Smooth muscle cell of the brain vasculature (primary cell): ENCODE measurements around the gene CHN1.
A peak's percentile ranks its signal among the peaks of the same experiment; 100 is the strongest.

Experiments used
- DNase-seq: peaks from one replicate; pipeline ENCODE4 v3.0.0-alpha.2; 2012; ENCODE audit warnings: low read depth, low spot score

CHN1 gene

DNA sequence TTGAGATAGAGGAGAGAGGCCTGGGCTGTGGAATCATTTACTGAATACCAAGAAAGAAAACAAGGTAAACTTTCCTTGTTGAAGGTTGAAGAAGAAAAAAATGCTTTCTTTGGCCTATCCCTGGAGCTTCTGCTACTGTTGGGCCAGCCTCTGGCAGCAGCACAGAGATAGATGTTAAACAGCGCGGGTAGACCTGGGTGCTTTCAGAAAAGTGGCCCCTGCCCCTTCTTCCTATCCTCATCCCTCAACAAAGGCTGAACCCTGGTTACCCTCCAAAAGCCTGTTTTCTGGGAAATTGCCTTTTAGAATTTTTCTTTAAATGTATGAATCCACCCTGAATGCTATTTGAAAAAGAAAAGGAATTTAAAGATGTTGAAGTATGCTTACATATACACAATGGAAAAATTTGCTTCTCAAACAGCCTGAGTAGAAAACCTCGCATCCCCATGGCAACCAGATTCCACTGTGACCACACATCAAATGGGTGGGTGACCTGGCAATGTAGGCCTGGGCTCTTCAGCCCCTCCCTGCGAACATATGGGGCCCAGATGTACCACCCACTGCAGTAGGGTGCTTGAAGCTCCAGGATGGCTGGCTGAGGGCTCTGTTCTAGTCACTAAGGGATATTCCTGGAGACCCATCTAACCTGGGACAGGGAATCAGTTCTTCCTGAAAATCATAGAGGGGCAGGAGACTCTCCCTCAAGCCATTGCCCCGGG is 217.5 kb downstream of the CHN1 start:
- DNase-seq, result no peak

DNA sequence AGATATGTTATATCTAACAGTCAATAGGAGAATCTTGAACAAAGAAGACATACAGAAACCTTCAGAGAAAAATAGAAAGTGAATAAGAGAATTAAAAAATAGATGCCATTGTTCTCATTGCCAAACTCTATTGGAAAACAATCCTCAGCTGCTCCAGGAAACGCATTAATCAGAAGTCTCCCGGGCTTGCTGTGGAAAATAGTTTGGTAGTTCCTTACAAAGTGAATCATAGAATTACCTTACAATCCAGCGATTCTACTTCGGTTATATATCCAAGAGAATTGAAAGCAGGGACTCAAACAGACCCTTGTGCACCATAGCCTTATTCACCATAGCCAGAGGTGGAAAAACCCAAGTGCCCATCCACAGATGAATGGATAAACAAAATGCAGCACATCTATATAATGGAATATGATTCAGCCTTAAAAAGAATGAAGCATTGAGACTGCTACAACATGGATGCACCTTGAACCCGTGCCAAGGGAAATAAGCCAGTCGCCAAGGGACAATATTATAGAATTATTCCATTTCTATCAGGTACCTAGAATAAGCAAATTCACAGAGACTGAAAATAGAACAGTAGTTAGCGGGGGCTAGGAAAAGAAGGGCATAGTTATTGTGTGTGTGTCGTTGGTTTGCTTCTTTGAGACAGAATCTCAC is 219.0 kb downstream of the CHN1 start:
- no peak for DNase-seq

DNA sequence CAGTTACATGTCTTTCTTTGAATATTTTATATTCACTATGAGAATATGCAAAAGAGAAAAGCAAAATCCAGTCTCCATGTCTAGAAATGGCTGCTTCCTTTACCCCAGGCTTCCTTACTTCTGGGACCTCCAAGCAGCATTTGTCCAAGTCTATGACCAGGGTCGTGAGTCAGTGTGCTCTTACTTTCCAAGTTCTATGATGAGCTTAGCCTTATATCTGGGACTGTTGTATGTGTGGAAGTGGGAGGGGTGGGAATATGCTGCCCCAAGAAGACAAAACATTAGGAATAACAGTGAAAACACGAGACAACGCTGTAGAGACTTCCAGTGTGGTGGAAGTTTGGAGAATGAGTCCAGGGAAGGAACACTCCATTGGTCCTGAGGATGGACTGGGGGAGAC is 219.7 kb downstream of the CHN1 start:
- no peak for DNase-seq

DNA sequence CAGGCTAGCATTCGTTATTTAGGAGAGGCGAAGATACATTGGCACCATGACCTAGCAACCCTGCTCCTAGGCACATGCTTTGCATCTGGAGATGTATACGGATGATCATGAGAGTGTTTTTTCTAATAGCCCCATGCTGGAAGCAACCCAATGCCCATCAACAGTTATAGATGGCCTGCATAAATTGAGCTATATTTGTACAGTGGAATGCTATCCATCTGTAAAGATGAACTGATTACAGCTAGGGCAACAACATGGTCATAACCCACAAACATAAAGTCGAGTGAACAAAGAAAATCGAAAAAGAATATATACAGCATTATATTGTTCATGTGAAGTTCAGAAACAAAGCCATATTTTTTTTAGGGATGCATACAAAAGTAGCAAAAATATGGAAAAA is 220.3 kb downstream of the CHN1 start:
- no peak for DNase-seq

DNA sequence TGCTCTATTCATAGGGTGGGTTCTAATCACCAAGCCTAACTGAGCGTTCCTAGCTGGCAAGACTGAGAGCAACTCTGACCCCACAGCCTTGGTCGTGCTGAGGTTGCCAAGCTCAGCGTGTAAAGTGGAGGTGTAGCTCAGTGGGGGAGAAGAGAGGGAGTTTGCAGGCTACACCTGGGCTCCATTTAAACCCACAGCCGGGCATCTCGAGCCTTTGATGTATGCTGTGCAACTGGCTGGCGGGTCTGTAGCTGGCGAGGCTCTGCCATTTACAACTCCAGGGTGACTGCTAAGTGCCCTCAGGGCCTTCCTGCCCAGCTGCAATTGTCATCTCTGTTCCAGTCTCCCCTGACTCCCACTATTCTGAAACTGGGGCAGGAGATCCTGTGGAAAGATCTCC is 220.9 kb downstream of the CHN1 start:
- no peak for DNase-seq

DNA sequence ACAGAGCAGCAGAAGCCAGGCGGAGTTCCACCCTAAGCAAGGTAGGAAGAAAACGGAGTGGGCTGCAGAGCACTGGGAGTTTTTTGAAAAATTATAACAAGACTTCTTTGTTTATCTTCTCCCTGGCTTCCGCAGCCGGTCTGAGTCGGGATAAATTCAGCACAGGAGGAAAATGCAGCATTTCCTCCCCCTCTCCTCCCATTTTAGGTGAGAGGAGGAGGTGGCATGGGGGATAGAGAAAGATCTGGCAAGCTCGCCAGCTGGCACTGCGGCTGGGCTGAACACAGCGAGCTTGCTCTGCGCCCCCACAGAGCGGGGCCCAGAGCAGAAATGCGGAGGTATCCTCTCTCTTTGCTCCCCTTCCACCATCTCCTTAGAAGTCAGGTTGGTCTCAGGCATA is 223.2 kb downstream of the CHN1 start:
- DNase-seq, result no peak

DNA sequence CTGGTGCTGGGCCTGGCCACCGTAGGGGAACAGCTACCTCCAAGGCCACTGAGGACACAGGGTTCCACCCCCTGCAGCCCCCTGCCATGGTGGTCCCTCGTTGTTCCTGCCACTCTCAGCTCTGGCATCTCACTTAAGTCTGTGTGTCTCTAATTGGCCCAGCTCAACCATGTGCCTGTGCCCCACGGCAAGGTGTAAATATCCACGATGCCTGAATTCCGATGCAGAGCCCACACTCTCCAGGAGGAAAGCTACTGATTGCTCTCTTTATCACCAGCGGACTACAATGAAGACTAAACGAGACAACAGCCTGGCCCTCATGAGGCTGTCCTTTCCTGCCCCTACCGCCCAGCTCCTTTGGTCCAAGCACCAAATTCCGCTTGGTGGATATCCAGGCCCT is 223.9 kb downstream of the CHN1 start:
- no peak for DNase-seq

DNA sequence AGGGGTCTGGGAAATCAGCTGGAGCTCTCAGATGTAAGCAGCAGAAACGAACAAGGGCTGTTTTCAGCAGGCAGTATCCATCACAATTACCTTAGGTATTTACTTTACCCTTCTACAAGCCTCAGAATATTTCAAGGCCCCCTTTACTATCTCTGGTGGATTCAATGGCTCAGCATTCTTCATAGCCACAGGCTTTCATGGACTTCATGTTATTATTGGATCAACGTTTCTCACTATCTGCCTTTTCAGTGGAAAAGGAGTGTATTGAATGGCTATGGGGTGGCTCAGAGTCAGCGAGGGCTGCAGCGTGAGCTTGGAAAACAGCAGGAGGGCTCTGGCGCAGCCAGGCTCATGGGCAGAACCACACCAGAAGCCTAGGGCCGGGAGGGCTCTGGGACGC is 224.3 kb downstream of the CHN1 start:
- no peak for DNase-seq

DNA sequence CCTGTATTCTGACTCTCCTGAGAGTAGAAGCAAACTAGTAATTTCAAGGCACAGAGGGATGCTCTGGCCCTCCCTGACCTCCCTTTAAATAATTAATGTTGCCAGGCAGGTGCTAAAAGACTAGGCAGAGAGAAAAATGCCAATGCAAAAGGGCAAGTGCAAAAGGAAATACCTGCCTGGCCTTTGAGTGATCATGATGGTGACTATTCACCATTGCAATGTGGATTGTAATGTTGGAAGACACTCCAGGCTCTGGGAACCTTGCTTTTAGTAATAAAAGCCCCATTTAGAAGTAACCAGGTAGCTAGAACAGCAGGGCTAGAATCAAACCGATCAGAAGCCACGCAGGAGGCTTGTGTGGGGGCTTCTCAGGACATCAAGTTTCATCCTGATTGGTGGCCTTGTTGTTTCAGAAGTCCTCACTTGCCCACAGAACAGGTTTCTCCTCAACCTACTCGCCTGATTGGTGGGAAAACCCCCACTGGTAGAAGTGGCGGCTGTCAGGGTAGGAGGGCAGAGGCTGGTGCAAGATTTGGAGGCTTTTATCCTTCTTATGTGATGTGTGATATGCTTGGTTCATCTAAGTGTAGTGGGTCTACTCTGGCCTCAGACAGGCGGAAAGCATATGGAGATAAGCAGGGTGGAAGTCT is 224.9 kb downstream of the CHN1 start:
- DNase-seq, result no peak

DNA sequence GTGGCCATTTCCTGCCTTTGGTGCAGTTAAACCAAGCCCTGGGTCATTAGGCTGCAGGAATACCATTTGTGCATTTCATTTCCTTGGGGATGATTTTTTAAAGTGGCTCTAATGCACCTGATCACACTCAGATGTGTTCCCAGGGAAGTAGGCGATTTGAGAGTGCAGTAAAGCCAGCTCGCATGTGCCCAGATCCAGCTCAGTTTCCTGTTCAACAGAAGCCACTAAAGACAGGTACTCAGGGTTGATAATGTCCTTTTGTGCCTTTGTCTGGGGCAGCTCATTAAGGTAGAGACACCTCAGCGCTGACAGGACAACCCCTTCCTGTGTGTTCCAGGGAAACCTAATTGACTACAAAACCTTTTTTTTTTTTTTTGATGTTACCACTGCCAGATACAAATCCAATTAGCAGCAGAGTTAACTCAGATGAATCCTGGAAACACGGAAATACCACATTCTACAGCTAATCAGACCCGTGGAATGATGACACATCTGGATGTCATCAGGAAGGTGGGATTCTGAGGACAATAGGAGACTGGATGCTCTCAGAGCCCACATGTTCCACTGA is 225.7 kb downstream of the CHN1 start:
- DNase-seq, result no peak

DNA sequence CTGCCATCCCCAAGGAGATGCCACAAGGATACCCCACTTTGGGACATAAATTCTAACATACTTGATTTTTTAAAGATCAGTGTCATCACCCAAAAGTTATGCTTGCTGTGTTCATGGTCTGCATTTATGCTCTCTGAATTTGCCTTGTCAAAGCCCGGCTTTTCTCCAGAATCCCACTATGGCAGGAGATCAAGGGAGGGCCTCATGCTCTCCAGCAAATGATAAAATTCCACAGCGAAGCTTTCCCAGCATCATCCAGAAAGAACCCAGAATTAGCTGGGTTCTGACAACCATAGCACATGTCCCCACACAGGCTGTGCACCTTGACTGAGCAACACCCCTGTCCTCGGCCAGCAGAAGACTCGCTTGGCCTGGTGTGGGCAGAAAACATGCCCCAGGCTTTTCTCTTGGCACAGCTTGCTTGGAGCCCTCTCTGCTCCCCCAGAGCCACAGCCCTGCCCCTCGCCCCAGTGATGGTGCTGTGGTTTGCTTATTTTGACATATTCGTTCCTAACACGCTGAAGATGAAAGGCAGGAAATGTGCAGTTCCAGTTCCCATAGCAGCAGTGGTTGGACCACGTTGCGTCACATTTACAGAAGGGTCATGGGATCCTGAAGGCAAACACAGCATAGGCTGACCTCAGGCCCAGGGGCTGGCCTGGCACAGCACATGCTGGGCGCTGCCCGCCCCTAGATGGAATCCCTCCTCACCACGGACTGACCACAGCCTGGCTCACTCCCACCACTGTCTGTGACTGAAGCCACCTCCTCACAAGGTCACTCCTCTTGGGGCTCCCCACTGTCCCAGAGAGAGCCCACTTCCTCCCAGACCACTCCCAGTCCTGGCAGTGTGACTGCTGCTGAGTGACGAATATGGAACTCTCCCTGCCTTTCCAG is 226.8 kb downstream of the CHN1 start:
- peak; percentile 96 for DNase-seq

DNA sequence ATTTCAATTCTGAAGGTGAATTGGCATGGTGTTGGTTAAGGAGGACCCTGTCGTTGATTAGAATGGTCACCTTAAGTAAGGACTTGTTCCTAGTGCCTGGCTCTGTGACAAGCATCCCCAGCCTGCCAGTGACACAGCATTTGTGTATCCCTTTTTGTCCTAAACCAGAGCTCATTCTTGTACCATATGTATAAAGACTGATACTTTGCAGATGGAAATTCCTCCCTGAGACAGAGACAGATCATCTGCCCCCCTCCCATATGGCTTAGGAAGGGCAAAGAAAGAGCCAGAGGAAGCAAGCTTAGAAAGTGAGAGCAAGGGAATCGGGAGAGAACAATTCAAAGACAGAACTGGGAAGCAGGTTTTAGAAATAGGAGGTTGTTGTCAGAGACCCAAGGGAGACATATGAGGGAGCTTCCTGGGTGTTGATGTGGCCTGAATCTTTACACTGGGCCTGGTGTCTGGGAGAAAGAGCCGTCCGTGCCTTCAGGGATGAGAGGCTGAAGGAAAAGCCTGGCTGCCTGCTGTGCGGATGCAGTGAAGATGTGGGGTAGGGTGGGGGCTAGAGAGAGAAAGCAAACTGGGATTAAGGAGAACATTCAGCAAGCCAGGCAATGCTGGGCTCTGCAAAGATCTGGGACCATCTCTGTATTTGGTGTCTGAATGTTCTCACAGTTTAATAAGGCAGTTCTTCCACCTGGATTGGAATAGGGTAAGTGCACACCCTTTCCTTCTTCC is 227.7 kb downstream of the CHN1 start:
- no peak for DNase-seq

DNA sequence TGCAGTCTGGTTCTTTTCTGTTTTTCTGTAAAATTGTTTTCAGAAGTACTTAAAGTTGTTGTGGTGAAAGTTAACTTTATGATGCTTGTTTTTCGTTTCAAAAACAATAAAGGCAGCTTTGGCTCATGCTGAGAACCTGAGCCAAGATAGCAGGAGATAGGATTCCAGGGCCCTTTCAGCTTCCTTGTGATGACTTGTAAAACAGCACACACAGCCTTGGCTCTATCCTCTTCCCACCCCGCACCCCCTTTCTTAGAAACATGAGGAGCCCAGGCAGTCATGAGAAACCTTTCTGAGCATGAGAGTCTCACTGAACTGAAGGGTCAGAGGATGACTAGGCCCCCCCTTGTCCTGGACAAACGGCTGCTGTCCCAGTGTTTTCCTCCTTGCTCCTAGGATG is 228.5 kb downstream of the CHN1 start:
- no peak for DNase-seq

DNA sequence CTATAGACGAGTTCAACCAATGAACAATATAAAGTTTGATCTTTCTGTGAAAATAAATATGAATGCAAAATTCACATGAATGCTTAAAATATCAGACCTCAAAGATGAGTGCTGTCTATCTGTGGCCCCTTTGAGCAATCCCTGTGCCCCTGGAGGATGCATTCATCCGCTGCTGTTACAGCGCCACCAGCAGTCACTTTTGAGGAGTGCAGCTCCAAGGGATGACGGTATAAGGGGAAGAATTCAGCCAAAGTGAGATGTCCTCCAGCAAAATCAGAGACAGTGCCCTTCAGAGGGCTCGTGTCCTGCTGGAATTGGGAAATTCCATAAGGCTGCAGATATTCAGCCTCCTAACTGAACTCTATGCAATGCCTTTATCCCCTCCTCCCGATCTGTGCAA is 229.0 kb downstream of the CHN1 start:
- no peak for DNase-seq

DNA sequence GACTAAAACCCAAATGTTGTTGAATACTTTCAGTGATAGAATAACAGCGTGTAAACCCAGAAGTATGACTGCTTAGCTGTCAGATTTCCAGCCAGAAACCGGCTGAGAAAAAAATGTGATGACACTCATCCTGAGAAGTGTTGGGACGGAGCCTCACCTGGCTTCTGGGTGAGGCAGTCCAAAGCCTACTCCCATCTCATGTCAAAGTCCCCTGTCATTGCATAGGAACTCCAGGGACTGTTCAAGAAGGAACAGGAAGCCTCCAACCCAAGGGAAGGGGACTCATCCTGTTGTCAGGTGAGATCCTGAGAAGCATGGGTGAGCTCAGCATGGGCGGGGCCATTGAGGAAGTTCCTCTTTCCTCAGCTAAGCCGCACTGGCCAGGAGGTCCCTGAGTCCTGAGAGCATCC is 229.6 kb downstream of the CHN1 start:
- no peak for DNase-seq

DNA sequence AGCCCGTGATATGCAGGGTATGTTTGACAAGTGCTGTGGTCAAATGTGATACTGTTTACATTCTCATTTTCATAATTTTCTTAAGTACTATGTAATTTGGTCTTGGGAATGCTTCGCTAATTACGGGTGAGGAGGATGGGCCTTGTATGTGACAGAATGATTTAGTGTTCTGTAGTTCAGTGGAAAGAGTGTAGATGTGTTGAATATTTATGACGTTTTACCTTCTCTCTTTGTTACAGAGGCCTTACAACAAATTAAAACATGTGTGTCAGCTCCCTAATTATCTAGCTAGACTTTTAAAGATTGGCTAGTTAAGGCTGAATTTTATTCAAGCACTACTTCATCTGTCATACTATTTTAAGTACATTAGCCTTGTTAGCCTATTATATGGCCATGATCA is 230.3 kb downstream of the CHN1 start:
- DNase-seq, result no peak

DNA sequence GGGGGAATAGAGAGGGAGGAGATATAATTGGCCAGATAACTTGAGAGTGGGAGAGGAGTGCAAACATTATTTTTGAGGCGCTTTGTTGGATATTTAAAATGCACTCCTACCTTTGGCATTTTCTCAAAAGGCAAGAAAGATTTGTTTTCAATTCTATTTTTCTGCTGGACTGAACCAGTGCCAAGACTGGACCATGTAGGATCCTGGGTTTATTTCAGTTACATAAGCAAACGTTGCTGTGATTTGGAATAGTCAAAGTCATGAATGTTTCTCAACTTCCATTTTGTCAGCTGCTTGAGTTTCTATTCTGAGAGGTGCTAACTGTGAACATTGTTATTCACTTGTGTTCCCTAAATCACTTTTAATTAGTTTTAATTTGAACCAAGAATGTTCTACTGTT is 232.0 kb downstream of the CHN1 start:
- no peak for DNase-seq

DNA sequence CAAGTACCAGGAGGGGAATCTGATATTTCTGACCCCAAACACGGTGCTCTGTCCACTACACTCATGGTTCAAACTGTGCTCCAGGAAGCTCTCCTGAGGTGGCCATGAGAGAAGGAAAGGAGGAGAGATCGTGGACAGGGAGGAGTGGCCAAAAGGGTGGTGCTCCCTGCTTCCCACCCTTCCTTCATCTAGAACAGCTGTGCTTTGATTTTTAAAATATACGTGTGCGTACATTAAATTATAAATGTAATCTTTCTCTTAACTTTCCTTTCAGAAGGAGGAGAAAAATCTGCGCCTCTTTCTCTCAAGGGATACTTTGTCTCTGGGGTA is 232.7 kb downstream of the CHN1 start:
- DNase-seq, result no peak

DNA sequence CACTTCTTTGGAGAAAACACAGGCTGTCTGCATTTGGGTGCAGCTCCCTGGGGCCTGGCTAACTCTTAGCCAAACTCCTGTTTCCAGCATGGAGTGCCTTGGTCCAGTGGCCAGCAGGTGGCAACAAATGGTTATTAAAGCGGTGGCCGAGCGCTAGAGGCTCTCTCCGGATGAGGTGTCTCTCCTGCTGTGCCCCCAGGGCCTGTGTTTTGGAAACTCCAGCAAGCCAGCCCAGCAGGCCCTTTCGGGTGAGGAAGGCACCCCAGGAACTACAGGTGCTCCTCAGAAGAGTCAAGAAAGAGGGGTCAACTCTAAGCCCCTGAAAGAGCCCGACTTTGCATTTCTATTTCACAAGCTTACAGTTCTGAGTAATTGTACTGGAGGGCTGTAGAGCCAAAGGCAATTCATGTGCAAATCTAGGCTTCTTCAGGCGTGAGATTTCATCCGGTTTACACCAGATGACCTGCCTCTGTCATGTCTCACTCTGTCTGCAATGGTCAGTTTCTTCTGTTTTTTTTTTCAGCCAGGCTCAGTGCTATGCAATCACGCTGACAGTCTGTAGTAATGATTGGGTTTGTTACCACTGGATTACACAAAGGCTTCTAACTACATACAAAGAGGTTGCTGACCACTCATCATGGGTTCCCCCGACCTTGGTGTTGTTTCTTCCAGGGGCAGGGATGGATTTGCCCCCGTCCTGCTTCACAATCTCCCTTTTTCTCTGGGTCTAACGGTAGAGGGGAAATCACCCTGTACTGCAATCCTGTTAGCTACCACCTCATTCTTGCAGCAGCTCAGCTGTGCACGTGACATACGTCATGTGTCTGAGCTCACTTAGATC is 233.3 kb downstream of the CHN1 start:
- DNase-seq, result peak; percentile 73

DNA sequence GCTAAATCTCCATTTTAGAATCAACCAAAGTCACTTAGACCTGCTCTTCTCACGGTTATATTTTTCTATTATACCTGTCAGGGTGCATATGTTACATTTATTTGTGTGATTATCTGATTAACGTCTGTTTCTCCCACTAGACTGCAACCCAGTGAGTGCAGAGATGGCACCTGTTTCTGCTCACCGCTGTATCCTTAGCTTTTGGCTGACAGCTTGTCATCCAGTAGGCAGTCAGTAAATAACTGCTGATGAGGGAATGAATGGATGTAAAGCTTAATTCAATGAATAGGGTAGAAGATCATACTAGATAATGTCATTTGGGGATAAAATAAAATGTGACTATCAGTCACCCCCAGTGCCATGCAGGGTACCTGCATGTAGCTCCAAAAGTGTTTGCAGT is 234.0 kb downstream of the CHN1 start:
- DNase-seq, result no peak
